Activated T-cell treated with anti-CD3 and anti-CD28 coated beads, Interleukin-2, amount 50 U/mL, for 48 hours (primary cell): ENCODE data around the gene PRR5.

ENCODE experiments used
- DNase-seq, 2 experiments: peaks; one replicate each; pipeline ENCODE4 v3.0.0-alpha.2; 2020

The PRR5 gene

GRCh38 chr22:44759430-44760310 is 57.7 kb downstream of the PRR5 start:
- no peak for DNase-seq

- DNase-seq: no peak
Measured at GRCh38 chr22:44760476-44760875, 58.5 kb downstream of the PRR5 start.

- no peak for DNase-seq
Measured at GRCh38 chr22:44761025-44761424, 59.0 kb downstream of the PRR5 start.

GRCh38 chr22:44764373-44764772 is 62.4 kb downstream of the PRR5 start:
- no peak for DNase-seq

- DNase-seq: no peak
Measured at GRCh38 chr22:44764974-44765373, 63.0 kb downstream of the PRR5 start.

DNA sequence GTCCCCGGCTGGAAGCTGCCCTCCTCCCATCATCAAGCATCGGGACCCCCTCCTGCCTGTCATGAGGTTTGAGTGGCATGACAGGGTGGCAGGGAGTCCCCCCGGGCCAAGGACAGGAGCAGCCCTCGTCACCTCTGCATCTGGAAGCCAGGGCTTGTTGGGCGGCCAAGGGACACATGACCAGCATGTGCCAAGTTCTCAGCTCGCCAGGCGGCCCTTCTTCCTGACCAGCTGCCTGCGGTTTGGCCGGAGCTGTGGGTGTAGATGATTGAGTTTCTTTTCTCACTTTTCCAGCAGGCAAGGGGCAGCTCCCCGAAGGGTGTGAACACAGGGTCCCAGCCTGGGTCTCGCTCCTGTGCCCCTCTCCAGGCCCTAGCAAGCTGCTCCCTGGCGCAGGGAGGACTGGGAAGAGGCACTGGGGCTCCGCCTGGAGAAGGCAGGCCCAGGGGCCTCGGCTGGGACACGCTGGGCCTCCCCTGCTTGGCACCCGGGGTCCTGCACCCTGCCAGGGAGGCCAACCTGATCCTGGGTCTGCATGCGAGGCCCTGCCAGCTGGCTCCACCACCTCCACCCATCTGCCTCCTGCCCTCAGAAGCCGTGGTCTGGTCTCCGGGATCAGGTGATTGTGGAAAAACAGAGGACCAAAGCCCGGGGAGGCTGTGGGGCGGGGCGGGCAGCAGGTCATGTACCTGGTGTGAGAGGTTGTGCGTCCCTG is 63.7 kb downstream of the PRR5 start:
- DNase-seq: no peak

DNA sequence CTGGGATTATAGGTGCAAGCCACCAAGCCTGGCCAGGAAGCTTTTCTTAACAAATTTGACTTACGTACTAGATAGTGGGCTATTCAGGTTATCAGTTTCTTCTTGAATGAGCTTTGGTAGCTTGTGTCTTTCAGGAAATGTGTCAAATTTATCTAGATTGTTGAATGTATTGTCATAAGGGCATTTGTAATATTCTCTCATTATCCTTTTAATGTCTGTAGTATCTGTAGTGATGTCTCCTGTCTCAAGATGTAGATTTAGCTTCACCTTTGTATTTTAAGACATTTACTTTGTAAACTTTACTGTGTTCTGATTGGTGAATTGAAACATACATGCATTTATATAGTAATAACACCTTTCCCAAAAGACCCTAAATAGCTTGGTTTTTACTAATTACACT is 71.1 kb downstream of the PRR5 start:
- DNase-seq: no peak

- DNase-seq: no peak
Measured at GRCh38 chr22:44775862-44776261, 73.9 kb downstream of the PRR5 start.

DNA sequence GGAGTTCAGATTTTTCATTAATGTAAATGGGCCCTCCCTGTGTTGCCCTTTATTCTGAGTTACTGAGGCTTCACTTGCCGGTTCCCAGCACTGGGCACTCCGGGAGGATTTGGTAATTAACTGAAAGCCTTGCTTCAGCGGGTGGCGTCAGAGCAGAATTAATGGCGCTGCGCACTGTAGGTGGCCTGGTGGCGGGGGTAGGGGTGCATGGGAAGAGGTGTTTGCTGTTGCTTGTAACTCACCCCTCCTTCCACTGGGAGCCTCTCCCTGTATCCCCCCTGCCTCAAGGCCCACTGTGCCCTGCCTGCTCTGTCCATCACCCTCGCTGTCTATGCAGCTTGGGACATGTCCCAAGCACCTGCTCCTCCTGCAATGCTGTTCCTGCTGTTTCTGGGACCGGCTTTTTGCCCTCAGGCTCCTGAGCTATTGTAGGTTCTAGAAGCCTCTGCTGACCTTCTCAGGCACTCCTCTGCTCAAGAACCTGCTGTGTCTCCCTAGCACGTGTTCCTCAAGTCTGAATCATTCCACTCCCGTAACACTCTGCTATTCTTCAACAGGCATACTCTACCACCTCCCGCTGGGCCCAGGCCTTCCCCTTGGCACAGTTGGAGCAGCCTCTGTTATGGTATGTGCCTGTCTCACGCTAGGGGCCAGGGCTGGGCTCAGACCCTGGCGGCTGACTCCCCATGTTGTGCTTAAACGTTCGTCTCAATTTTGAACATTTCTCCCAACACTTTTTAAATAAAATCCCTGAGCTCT is 74.8 kb downstream of the PRR5 start:
- DNase-seq: no peak

- no peak for DNase-seq
Measured at GRCh38 chr22:44777364-44777755, 75.4 kb downstream of the PRR5 start.

GRCh38 chr22:44780876-44781449 is 79.0 kb downstream of the PRR5 start:
- no peak for DNase-seq

DNA sequence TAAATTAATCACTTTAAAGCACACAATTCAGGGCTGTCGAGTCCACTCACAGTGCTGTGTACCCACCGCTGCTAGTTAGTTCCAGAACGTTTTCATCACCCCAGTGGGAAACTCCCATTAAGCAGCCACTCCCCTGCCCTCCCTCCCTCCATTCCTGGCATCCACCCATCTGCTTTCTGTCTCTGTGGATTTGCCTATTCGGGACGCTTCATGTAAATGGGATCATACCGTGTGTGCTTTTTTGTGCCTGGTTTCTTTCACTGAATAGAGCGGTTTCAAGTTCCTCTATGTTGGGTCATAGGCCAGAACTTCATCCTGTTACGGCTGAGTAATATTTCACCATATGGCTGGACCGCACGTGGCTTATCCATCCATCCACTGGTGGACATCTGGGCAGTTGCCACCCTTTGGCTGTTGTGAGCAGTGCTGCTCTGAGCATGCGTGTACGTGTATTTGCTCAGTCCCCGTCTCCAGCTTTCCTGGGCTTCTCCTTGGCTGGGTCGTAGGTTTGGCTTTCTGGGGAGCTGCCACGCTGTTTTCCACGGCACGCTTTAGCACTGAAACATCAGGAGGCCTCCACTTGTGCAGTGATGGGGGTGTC is 80.5 kb downstream of the PRR5 start:
- no peak for DNase-seq

GRCh38 chr22:44783091-44783490 is 81.1 kb downstream of the PRR5 start:
- no peak for DNase-seq

GRCh38 chr22:44783581-44783980 is 81.6 kb downstream of the PRR5 start:
- no peak for DNase-seq

DNA sequence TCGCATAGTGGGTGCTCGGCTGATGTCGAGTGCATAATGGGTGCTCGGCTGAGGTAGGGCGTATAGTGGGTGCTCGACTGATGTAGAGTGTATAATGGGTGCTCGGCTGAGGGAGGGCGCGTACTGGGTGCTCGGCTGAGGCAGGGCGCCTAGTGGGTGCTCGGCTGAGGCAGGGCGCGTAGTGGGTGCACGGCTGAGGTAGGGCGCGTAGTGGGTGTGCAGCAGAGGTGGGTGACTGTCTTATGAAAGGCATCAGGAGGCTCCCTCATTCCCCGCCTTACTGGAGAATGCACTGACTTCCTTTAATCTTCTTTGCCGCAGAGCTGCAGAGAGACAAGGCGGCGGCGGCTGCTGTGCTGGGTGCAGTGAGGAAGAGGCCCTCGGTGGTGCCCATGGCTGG is 84.1 kb downstream of the PRR5 start:
- DNase-seq: no peak

DNA sequence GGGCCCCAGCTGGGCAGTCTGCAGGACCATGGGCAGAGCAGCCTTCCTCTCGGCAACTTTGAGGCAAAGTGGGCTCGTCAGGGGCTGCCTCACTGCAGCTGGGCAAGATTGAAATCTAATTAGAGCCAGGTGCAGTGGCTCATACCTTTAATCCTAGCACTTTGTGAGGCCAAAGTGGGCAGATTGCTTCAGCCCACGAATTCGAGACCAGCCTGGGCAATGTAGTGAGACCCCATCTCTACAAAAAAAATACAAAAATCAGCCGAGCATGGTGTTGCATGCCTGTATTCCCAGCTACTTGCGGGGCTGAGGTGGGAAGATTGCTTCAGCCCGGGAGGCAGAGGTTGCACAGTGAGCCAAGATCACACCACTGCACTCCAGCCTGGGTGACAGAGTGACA is 84.6 kb downstream of the PRR5 start:
- no peak for DNase-seq
